NCI-H1105 treated with DMSO at 0.1 percent for 48 hours (cell line): ENCODE results near the gene SS18.

Source experiments
- DNase-seq: peaks from one replicate; lab custom pipeline; 2025; lab: John Stamatoyannopoulos, UW

SS18 gene

GRCh38 chr18:26002375-26002910, 88.0 kb downstream of the SS18 start:
- no peak for DNase-seq

- DNase-seq = no peak
Observed at GRCh38 chr18:25998461-25998860, 92.0 kb downstream of the SS18 start.

GRCh38 chr18:25992566-25992965, 97.8 kb downstream of the SS18 start:
- DNase-seq = no peak

GRCh38 chr18:25990473-25990872, 99.9 kb downstream of the SS18 start:
- DNase-seq = no peak

- DNase-seq = no peak
Observed at GRCh38 chr18:25985707-25986394, 104.6 kb downstream of the SS18 start.

GRCh38 chr18:25983730-25984129, 106.7 kb downstream of the SS18 start:
- no peak for DNase-seq

GRCh38 chr18:25982961-25983360, 107.5 kb downstream of the SS18 start:
- DNase-seq = no peak

GRCh38 chr18:25982153-25982552, 108.3 kb downstream of the SS18 start:
- DNase-seq = no peak

- DNase-seq = no peak
Observed at GRCh38 chr18:25979369-25980040, 110.9 kb downstream of the SS18 start.

GRCh38 chr18:25976554-25976953, 113.9 kb downstream of the SS18 start:
- DNase-seq = no peak

- no peak for DNase-seq
Observed at GRCh38 chr18:25974630-25975077, 115.8 kb downstream of the SS18 start.
